Endothelial cell of umbilical vein (primary cell): ENCODE data around the gene DR1.

Experiments used
- EZH2 ChIP-seq: IDR thresholded peaks from 2 replicates; pipeline ENCODE4 v1.6.1; 2012; ENCODE audit warnings: borderline replicate concordance, low read depth, mild to moderate bottlenecking, moderate library complexity, low read length, inconsistent platforms; ENCODE audit not compliant: severe bottlenecking
- JUN ChIP-seq: IDR thresholded peaks from 2 replicates; pipeline ENCODE4 v1.6.1; 2011; ENCODE audit warnings: borderline replicate concordance, low read depth; ENCODE audit not compliant: insufficient read length, insufficient read depth
- POLR2A ChIP-seq: IDR thresholded peaks from 2 replicates; pipeline ENCODE4 v1.6.1; 2012; ENCODE audit warnings: low read depth, mild to moderate bottlenecking, control low read depth, low read length
- POLR2AphosphoS5 ChIP-seq: IDR thresholded peaks from 2 replicates; pipeline ENCODE4 v1.6.1; 2012; ENCODE audit warnings: low read depth, mild to moderate bottlenecking, control low read depth, low read length, moderate library complexity; ENCODE audit not compliant: insufficient read depth
- TF ChIP-seq, protein P1 (sequence below), 2 donors: IDR thresholded peaks; 1 replicate in 1 of 2; 2 replicates in 1 of 2; pipeline ENCODE4 v1.5.1; 2011; ENCODE audit warnings: low read length in 2 of 2, mild to moderate bottlenecking in 2 of 2, moderate library complexity in 2 of 2, control low read depth in 1 of 2, inconsistent platforms in 1 of 2, low read depth in 1 of 2; ENCODE audit not compliant: insufficient read depth in 1 of 2; ENCODE audit errors: extremely low read depth in 1 of 2

DNA sequence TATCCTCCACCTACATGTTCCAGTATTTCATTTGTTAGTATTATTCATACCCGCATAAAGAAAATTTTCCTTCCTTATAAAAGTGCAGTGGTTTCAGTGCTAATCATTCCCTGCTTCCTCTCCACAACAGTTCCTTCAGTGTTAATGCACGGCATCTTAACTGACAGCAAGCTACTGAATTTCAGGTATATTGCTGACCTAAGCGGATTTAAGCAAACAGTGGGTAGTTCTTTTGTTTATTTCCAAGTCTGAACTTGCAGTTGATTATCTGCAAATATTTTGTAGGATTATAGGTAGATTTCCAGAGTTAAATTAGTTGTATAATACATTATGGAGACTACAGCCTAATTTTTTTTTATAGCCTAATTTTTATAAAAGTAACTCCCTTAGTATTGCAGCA is 15.1 kb upstream of the DR1 start:
- TF ChIP-seq POLR2A, result no peak
- TF ChIP-seq, protein P1, sequence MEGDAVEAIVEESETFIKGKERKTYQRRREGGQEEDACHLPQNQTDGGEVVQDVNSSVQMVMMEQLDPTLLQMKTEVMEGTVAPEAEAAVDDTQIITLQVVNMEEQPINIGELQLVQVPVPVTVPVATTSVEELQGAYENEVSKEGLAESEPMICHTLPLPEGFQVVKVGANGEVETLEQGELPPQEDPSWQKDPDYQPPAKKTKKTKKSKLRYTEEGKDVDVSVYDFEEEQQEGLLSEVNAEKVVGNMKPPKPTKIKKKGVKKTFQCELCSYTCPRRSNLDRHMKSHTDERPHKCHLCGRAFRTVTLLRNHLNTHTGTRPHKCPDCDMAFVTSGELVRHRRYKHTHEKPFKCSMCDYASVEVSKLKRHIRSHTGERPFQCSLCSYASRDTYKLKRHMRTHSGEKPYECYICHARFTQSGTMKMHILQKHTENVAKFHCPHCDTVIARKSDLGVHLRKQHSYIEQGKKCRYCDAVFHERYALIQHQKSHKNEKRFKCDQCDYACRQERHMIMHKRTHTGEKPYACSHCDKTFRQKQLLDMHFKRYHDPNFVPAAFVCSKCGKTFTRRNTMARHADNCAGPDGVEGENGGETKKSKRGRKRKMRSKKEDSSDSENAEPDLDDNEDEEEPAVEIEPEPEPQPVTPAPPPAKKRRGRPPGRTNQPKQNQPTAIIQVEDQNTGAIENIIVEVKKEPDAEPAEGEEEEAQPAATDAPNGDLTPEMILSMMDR (IDR thresholded peaks at IDR 0.05; ENCODE audit: extremely low read depth in 1 of 2, insufficient read depth in 1 of 2, low read depth in 1 of 2, low read length in 2 of 2), result no peak
- no peak for TF ChIP-seq JUN
- no peak for TF ChIP-seq POLR2AphosphoS5
- TF ChIP-seq EZH2, result no peak
